Panc1 (cell line): ENCODE data around the gene UGT2A2.

Experiments
- POLR2AphosphoS5 ChIP-seq: IDR thresholded peaks from 2 replicates; pipeline ENCODE4 v1.6.1; 2012; ENCODE audit warnings: mild to moderate bottlenecking, low read depth, low read length, moderate library complexity
- SIN3A ChIP-seq: IDR thresholded peaks from 2 replicates; pipeline ENCODE4 v1.6.1; 2012; ENCODE audit warnings: low read depth, mild to moderate bottlenecking, low read length, moderate library complexity, borderline replicate concordance; ENCODE audit not compliant: insufficient read depth
- TF ChIP-seq, protein P1 (sequence below): fragments of 450-650 bp; IDR thresholded peaks from 2 replicates; pipeline ENCODE4 v1.5.1; 2017; ENCODE audit warnings: mild to moderate bottlenecking
- TF ChIP-seq, protein P2 (sequence below), 2 experiments: IDR thresholded peaks; 2 replicates each; pipeline ENCODE4 v1.6.1; 2011 to 2012; ENCODE audit warnings: low read depth in 2 of 2, control low read depth in 1 of 2, low read length in 1 of 2, mild to moderate bottlenecking in 1 of 2, moderate library complexity in 1 of 2; ENCODE audit not compliant: insufficient read depth in 1 of 2

DNA sequence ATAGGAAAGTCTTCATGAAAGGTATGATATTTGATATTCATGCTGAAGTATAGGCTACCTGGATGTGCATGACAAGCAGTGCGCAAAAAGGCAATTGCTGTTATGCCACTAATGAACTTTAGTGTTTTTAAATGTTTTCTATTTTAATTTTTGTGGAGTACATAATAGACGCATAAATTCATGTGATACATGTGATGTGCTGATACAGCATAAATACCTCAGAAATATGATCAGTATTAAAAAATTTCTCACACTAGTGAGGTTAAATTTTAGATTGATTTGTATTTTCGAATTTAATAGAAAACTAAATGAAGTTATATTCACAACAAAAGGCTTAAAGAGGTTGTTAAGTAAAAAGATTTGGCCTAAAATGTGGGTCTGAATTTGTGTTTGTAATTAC lies 11.4 kb upstream of the UGT2A2 start:
- TF ChIP-seq, protein P1, sequence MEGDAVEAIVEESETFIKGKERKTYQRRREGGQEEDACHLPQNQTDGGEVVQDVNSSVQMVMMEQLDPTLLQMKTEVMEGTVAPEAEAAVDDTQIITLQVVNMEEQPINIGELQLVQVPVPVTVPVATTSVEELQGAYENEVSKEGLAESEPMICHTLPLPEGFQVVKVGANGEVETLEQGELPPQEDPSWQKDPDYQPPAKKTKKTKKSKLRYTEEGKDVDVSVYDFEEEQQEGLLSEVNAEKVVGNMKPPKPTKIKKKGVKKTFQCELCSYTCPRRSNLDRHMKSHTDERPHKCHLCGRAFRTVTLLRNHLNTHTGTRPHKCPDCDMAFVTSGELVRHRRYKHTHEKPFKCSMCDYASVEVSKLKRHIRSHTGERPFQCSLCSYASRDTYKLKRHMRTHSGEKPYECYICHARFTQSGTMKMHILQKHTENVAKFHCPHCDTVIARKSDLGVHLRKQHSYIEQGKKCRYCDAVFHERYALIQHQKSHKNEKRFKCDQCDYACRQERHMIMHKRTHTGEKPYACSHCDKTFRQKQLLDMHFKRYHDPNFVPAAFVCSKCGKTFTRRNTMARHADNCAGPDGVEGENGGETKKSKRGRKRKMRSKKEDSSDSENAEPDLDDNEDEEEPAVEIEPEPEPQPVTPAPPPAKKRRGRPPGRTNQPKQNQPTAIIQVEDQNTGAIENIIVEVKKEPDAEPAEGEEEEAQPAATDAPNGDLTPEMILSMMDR, result no peak
- TF ChIP-seq POLR2AphosphoS5, result no peak
- TF ChIP-seq, protein P2, sequence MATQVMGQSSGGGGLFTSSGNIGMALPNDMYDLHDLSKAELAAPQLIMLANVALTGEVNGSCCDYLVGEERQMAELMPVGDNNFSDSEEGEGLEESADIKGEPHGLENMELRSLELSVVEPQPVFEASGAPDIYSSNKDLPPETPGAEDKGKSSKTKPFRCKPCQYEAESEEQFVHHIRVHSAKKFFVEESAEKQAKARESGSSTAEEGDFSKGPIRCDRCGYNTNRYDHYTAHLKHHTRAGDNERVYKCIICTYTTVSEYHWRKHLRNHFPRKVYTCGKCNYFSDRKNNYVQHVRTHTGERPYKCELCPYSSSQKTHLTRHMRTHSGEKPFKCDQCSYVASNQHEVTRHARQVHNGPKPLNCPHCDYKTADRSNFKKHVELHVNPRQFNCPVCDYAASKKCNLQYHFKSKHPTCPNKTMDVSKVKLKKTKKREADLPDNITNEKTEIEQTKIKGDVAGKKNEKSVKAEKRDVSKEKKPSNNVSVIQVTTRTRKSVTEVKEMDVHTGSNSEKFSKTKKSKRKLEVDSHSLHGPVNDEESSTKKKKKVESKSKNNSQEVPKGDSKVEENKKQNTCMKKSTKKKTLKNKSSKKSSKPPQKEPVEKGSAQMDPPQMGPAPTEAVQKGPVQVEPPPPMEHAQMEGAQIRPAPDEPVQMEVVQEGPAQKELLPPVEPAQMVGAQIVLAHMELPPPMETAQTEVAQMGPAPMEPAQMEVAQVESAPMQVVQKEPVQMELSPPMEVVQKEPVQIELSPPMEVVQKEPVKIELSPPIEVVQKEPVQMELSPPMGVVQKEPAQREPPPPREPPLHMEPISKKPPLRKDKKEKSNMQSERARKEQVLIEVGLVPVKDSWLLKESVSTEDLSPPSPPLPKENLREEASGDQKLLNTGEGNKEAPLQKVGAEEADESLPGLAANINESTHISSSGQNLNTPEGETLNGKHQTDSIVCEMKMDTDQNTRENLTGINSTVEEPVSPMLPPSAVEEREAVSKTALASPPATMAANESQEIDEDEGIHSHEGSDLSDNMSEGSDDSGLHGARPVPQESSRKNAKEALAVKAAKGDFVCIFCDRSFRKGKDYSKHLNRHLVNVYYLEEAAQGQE (IDR thresholded peaks at IDR 0.05; ENCODE audit: insufficient read depth in 1 of 2, low read depth in 2 of 2, low read length in 1 of 2), result no peak
- TF ChIP-seq SIN3A, result no peak
